Upper lobe of left lung (tissue), 4 donors: Measurements from ENCODE around the gene CARMIL1.

Experiments
- CTCF ChIP-seq, 6 experiments: fragments of 450-650 bp in 4 of 6; fragments of 200-600 bp in 2 of 6; sonication (generic) in 2 of 6; IDR thresholded peaks; one replicate each; pipeline ENCODE4 v1.5.1; 2016 to 2019; ENCODE audit warnings: antibody characterized with exemption in 6 of 6
- POLR2A ChIP-seq, 4 donors: fragments of 450-650 bp; IDR thresholded peaks; one replicate each; pipeline ENCODE4 v1.5.1; 2016 to 2017; ENCODE audit warnings: antibody characterized with exemption in 4 of 4, mild to moderate bottlenecking in 2 of 4
- POLR2AphosphoS5 ChIP-seq, 2 donors: sonication (generic); formaldehyde crosslinking; IDR thresholded peaks; one replicate each; pipeline ENCODE4 v1.5.1; 2017; ENCODE audit warnings: antibody characterized with exemption in 2 of 2

DNA sequence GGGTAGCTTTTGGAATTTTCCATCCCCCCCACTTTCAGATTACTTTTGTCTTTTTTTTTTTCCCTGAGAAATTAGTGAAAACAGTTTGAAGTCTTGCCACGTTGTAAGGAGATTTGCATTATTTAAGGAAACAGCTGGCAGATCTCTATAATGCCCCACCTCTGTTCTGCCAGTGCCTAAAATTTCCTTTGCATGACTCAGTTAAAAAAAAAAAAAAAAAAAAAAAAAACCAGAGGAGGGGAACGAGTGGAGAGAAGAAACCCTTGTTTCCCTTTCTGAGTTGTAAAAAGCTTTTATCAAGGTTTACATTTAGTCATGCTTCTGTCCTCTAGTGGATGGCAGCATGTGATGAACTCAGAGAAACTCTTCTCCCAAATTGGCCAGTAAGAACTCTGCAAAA, 33.5 kb downstream of the CARMIL1 start:
- no peak for TF ChIP-seq CTCF (IDR thresholded peaks at IDR 0.05)
- TF ChIP-seq POLR2AphosphoS5 (IDR thresholded peaks at IDR 0.05), result no peak
- TF ChIP-seq POLR2A (IDR thresholded peaks at IDR 0.05), result no peak
